ENCODE measurements around the gene CDK5RAP1. TPM values are rescaled to one million over a fixed set of nuclear protein-coding genes. Genes with fewer than 3 reads are reported as not detected.
"Not testable (repeated sequence)": the region's sequence is repeated elsewhere in the genome, so short reads cannot be mapped to it uniquely, and the experiment has no call there.

The CDK5RAP1 gene
- 14.0 TPM for total RNA-seq

- DNase-seq, result peak; percentile 78
Observed at GRCh38 chr20:33401184-33401920, at the start of gene CDK5RAP1. Gene CDK5RAP1 (minus strand): TSS chr20:33401519. CDS start chr20:33397064, 4,455 bp downstream.

GRCh38 chr20:33450867-33451266 lies 49.5 kb upstream of the CDK5RAP1 start:
- no peak for DNase-seq

- no peak for DNase-seq
Observed at GRCh38 chr20:33445881-33446625, 44.7 kb upstream of the CDK5RAP1 start.

GRCh38 chr20:33444797-33445560 lies 43.7 kb upstream of the CDK5RAP1 start:
- DNase-seq, result no peak

GRCh38 chr20:33443512-33444239 lies 42.4 kb upstream of the CDK5RAP1 start, which contains the start of gene SNTA1:
Gene SNTA1 (minus strand): TSS chr20:33443763. CDS start chr20:33443620, 143 bp downstream.
- peak; percentile 21 for DNase-seq

- DNase-seq, result no peak
Observed at GRCh38 chr20:33443006-33443511, 41.7 kb upstream of the CDK5RAP1 start.

- DNase-seq, result no peak
Observed at GRCh38 chr20:33442136-33443005, 41.1 kb upstream of the CDK5RAP1 start.

GRCh38 chr20:33441142-33441955 lies 40.0 kb upstream of the CDK5RAP1 start:
- no peak for DNase-seq

GRCh38 chr20:33440562-33440961 lies 39.2 kb upstream of the CDK5RAP1 start:
- DNase-seq, result not testable (repeated sequence)

- DNase-seq, result no peak
Observed at GRCh38 chr20:33438481-33438880, 37.2 kb upstream of the CDK5RAP1 start.

- DNase-seq, result peak; percentile 39
Observed at GRCh38 chr20:33437141-33437911, 36.0 kb upstream of the CDK5RAP1 start.

GRCh38 chr20:33434434-33434833 lies 33.1 kb upstream of the CDK5RAP1 start:
- peak; percentile 48 for DNase-seq

- no peak for DNase-seq
Observed at GRCh38 chr20:33433465-33434234, 32.3 kb upstream of the CDK5RAP1 start.

GRCh38 chr20:33431797-33432381 lies 30.6 kb upstream of the CDK5RAP1 start:
- DNase-seq, result no peak

- not testable (repeated sequence) for DNase-seq
Observed at GRCh38 chr20:33423875-33424274, 22.6 kb upstream of the CDK5RAP1 start.

GRCh38 chr20:33423141-33423834 lies 22.0 kb upstream of the CDK5RAP1 start:
- no peak for DNase-seq

All from skin of body (tissue), 2 donors.